Measurements from ENCODE around the gene NAIF1.
"Not testable (repeated sequence)": the region's sequence is repeated elsewhere in the genome, so short reads cannot be mapped to it uniquely, and the experiment has no call there.

NAIF1 gene

DNA sequence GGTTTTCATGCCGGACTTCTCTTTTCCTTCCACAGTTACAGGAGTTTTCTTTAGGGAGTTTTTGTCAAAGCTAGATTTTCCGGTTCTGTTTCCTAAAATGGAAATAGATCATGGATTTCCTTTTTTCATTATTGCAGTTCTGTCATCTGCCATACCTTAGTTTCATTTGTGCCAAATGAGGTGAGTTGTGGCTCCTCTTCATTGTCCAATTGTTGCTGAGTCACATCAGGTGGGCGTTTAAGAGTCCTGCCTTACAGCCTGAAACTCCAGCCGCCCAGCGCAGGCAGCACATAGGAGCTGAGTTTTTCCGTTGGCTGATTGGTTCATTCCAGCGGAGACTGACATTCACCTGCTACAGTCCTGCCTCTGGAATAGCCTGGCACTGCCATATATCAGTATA lies 15.0 kb upstream of the NAIF1 start:
- no peak for DNase-seq

DNA sequence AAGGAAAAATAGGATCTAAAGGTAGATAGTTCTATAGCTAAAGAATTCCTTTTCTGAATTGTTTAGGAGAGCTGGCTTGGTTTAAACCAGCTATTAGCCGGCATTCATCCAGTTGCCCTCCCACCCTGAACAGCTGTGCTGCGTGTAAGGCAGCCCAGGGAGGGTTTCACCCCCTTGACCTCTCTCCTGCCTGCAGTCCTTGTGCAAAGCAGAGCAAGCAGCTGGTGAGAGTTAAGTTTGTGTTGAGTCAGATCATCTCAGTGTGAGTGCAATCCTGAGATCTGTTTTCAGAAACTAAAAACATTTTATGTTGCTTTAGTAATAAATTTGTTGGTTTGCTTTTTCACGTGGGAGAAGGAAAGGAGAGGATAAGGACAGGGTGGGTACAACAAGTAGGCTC lies 13.9 kb upstream of the NAIF1 start:
- no peak for DNase-seq

- no peak for DNase-seq
Measured at GRCh38 chr9:128080206-128080605, 13.1 kb upstream of the NAIF1 start.

GRCh38 chr9:128078504-128079434 lies 11.6 kb upstream of the NAIF1 start:
- DNase-seq = no peak

GRCh38 chr9:128077847-128078503 lies 10.9 kb upstream of the NAIF1 start:
- no peak for DNase-seq

DNA sequence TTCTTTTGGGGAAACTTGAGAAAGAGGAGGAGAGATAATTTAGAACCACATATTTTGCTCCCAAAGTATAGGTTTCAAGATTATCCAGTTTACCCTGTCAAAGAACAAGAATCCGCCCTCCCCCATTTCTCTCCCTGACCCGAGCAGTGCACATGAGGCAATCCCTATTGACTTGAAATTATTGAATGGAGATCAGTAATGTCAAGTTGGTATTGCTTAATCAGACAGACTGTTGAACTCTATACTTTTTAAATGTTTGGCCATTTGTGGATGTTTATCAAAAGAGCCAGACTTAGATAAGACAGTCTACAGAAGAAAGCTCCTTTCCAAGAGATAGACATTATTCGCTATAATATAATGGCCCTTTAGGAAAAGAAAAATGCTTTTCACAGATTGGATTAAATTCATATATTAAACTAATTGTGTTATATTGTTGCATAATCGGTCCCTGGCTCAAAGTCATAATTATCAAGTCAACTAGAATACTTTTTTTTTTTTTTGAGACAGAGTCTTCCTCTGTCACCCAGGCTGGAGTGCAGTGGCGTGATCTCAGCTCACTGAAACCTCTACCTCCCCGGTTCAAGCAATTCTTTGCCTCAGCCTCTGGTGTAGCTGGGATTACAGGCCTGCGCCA lies 6.2 kb upstream of the NAIF1 start:
- DNase-seq = no peak

- no peak for DNase-seq
Measured at GRCh38 chr9:128072144-128073021, 5.3 kb upstream of the NAIF1 start.

DNA sequence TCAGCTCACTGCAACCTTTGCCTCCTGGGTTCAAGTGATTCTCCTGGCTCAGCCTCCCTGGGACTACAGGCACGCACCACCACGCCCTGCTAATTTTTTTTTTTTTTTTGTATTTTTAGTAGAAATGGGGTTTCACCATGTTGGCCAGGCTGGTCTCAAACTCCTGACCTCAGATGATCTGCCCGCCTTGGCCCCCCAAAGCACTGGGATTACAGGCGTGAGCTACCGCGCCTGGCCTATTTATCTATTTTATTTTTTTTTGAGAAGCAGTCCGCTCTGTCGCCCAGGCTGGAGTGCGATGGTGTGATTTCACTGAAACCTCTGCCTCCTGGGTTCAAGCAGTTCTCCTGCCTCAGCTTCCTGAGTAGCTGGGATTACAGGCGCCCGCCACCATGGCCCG lies 4.4 kb upstream of the NAIF1 start:
- DNase-seq = not testable (repeated sequence)

DNA sequence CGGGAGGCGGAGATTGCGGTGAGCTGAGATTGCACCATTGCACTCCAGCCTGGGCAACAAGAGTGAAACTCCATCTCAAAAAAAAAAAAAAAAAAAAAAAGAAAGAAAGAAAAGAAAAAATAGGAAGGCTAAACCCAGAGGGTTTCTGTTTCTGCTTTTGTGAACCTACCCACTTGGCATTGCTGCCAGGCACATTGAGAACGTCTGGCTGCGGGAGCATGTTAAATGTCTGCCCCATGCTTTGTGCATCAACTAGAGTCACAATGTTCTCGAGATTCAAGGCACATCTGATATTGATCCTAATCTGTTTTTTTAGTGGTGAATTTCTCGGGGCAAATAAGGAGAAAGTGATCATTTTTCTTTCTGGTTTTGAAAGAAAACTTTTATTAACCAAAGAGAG lies 3.8 kb upstream of the NAIF1 start:
- no peak for DNase-seq

GRCh38 chr9:128068386-128069205 lies 1.5 kb upstream of the NAIF1 start:
- peak; percentile 61 for DNase-seq

- DNase-seq = peak; percentile 98
Measured at GRCh38 chr9:128067645-128068385, 695 bp upstream of the NAIF1 start, which contains the start of gene SLC25A25. Gene SLC25A25 (plus strand): TSS chr9:128068232. CDS start chr9:128068320, 88 bp downstream.

DNA sequence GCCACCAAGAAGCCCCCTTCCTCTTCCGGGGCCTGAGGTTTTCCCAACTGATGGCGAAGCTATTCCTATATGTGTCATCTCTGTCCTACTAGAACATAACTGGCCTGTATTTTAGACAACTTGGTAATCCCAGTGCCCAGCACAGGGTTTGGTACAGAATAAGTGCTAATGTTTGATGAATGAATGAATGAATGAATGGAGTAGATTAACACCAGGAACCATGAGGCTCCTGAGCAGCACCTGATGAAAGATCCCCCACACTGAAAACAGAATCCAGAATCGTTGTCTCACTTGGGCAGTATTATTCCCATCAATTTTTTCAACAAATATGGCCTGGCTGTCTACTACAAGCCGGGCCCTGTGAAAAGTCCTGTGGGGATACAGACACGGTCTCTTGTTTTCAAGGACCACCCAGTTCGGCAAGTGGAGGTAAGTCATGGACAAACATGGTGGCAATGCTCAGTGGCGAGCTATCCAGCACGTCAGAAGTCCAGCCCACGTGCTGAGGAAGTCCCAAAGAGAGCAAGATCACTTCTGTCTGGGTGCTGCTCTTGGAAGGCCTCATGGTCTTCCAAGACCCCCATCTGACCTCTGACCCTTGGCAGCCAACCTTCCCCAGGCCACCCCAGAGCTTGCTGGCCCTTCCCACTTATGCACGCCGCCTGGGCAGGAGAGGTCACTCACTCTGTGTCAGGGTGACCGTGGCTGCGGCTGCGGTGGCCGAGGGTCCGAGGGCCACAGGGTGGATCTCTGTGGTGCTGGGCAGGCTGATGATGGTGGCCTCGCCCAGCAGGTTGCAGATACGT lies 1.0 kb downstream of the NAIF1 start:
- no peak for DNase-seq

DNA sequence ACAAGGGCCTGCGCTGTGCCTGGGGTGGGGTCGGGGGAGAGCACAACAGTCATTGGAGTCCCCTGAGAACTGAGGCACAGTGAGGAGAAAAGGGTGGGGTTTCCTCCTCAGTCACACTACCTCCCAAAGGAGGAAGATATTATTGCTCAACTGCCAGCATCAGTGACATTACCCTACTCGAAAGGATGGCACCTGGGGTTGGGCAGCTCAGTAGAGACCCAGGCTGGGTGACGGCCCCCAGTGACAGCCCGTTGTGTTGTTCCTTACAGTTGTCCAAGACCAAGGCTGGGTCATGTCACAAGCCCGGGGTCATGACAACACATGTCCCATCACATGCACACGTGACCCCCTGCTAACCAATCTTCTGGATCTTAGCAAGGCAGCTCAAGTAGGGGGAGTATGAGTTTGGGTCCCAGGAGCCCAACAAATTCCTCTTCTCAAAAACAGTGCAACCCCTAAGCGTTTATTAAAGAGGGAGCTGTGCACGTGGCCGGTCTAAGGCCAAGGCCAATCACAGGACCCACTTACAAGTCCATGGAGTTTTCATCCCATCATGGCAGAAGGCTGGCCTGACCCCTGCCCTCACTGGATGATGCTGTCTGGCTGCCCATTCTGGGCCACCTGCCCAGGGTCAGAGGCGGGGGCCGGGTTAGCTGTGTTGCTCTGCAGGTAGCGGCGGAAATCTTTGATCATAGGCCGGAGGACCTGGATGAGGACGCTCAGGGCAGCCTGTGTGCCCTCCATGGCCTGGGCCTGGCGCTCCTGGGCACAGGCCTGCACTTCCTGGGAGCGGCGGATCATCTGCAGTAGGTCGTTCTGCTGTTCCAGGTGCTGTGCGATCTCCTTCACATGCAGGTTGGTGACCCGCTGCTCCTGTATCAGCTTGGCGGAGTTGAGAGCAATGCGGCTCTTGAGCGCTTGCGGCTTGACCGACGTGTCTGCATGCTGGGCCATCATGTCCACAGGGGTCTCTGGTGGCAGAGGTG lies 4.0 kb downstream of the NAIF1 start:
- no peak for DNase-seq

- no peak for DNase-seq
Measured at GRCh38 chr9:128062279-128062678, 4.8 kb downstream of the NAIF1 start.

DNA sequence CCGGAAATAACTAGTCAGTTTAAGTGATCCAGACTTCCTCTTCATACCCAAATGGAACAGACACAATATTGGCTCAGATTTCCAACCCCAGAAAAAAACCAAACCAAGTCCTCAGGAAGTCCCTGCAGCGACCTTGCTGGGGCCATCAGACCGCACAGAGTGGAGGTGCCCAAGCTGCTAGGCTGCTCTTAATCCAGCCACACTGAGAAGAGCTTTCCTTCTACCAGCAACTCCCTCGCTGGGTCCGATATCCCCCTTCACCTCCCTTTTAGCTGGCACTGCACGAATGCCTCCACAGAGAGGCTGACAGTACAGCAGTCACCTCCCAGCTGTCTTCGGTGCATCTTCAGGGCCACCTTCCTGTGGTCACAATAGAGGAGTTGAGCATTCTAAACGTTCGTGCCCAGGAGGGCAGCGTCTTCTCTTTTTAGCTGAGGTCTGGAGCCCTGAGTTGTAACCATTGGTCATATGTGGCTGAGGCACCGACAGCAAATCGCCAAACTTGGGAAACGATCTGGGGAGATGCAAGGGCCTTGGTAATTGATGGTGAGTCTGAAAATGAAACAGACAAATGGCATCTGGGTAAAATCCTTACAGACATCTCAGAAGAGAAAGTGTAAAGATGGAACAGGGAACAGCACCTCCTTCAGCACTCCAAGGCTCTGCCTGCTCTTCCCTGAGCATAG lies 5.7 kb downstream of the NAIF1 start:
- no peak for DNase-seq

DNA sequence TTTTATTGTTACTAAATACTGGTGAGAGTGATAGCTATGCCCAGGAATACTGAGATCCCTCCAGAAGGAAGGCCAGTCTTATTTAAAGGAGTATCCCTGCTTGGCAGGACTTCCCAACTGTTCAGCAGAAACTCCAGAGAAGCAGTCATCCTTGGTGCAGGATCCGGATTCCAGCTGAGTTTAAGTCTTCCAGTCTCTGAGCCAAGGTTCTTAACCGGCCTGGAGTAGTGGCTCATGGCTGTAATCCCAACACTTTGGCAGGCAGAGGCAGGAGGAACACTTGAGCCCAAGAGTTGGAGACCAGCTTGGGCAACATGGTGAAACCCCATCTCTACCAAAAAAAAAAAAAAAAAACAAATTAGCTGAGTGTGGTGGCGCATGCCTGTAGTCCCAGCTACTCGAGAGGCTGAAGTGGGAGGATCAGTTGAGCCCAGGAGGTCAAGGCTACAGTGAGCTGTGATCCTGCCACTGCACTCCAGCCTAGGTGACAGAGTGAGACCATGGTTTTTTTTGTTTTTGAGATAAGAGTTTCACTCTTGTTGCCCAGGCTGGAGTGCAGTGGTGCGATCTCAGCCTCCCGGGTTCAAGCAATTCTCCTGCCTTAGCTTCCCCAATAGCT lies 7.6 kb downstream of the NAIF1 start:
- no peak for DNase-seq

DNA sequence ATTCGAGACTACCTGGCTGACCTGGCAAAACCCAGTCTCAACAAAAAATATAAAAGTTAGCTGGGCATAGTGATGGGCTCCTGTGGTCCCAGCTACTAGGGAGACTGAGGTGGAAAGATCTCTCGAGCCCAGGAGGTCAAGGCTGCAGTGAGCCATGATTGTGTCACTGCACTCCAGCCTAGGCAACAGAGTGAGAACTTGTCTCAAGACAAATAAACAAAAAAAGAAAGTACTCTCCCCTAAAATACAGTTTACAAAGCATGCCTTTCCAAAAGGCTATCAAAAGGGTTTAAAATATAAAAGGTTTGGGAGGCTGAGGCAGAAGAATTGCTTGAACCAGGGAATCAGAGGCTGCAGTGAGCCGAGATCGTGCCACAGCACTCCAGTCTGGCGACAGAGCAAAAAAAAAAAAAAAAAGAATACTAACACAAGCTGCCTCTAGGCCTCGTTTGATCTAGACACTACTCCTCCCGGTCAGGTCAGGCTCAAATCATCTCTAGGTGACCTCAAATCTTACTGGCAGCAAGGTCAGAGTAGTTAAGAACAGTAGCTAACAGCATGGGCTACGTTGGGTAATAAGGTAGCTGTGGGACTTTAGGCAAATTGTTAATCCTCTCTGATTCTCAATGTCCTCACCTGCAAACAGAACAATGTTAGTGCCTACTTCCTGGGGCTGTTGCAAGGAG lies 9.3 kb downstream of the NAIF1 start:
- DNase-seq = no peak

Measured in activated gamma-delta T cell (primary cell).